T-cell (primary cell): ENCODE measurements around the gene SELENON. TPM values are rescaled to one million over a fixed set of nuclear protein-coding genes. Genes with fewer than 3 reads are reported as not detected.

Experiments
- ATAC-seq, 4 experiments: fragments of 200-7000 bp in 3 of 4; fragments of 150-1000 bp in 1 of 4; cut with Tn5 transposase; replicated peaks in 1 of 4; 1 replicate in 3 of 4; 2 replicates in 1 of 4; pipeline ENCODE4 v1.10.0; 2021; ENCODE audit warnings: moderate library complexity in 3 of 4, mild to moderate bottlenecking in 2 of 4, moderate number of reproducible peaks in 1 of 4
- CTCF ChIA-PET, 2 donors: fragments of 300-600 bp; sonication (Branson Sonifier 250); formaldehyde crosslinking; loops; one replicate each; lab custom pipeline; 2022; ENCODE audit warnings: antibody characterized with exemption in 2 of 2; lab: Charles Lee
- POLR2A ChIA-PET, 2 donors: fragments of 300-600 bp; sonication (Branson Sonifier 250); formaldehyde crosslinking; loops; one replicate each; lab custom pipeline; 2022; ENCODE audit warnings: antibody characterized with exemption in 2 of 2; lab: Charles Lee
- DNase-seq, 35 experiments: peaks; one replicate each; pipeline versions ENCODE4 v3.0.0 to v3.0.0-alpha.2; 2013 to 2023
- H3K27ac ChIP-seq: one replicate; pipeline ENCODE4 v1.5.1; 2013; ENCODE audit warnings: low read length
- H3K27me3 ChIP-seq, 2 experiments: replicated peaks in 1 of 2; 1 replicate in 1 of 2; 2 replicates in 1 of 2; pipeline versions ENCODE4 v1.6.1 to v1.7.0; 2013; ENCODE audit warnings: low read length in 1 of 2, mixed read lengths in 1 of 2; ENCODE audit not compliant: control insufficient read depth in 2 of 2, insufficient read depth in 2 of 2; ENCODE audit errors: extremely low read depth in 1 of 2
- H3K36me3 ChIP-seq, 2 donors: 1 replicate in 1 of 2; 2 replicates in 1 of 2; pipeline versions ENCODE4 v1.6.1 to v1.7.0; 2013; ENCODE audit warnings: low read length in 1 of 2; ENCODE audit not compliant: control insufficient read depth in 2 of 2, insufficient read depth in 1 of 2; ENCODE audit errors: extremely low read depth in 1 of 2
- H3K4me1 ChIP-seq, 2 experiments: 1 replicate in 1 of 2; 2 replicates in 1 of 2; pipeline versions ENCODE4 v1.6.1 to v1.7.0; 2013; ENCODE audit warnings: low read length in 2 of 2, mixed read lengths in 1 of 2; ENCODE audit not compliant: insufficient read depth in 2 of 2, control insufficient read depth in 1 of 2; ENCODE audit errors: extremely low read depth in 1 of 2
- H3K4me3 ChIP-seq, 2 donors: 1 replicate in 1 of 2; 2 replicates in 1 of 2; pipeline versions ENCODE4 v1.5.1 to v1.7.0; 2013; ENCODE audit warnings: mild to moderate bottlenecking in 2 of 2, low read length in 1 of 2, moderate library complexity in 1 of 2; ENCODE audit not compliant: control insufficient read depth in 1 of 2; ENCODE audit errors: extremely low read depth in 1 of 2
- H3K9me3 ChIP-seq: 2 replicates; pipeline ENCODE4 v1.7.0; 2013
- H3K27ac Mint-ChIP-seq, 2 donors: one replicate each; pipeline ENCODE4 v1.8.0; 2020 to 2021; ENCODE audit warnings: mild to moderate bottlenecking in 2 of 2, mixed read lengths in 2 of 2
- H3K27me3 Mint-ChIP-seq, 2 donors: one replicate each; pipeline ENCODE4 v1.8.0; 2021 to 2022; ENCODE audit warnings: mixed read lengths in 2 of 2
- H3K36me3 Mint-ChIP-seq: one replicate; pipeline ENCODE4 v1.8.0; 2021; ENCODE audit warnings: mixed read lengths
- H3K4me1 Mint-ChIP-seq, 3 donors: one replicate each; pipeline ENCODE4 v1.8.0; 2020 to 2022; ENCODE audit warnings: mixed read lengths in 3 of 3, mild to moderate bottlenecking in 1 of 3
- H3K4me3 Mint-ChIP-seq, 3 donors: one replicate each; pipeline ENCODE4 v1.8.0; 2020 to 2022; ENCODE audit warnings: mild to moderate bottlenecking in 3 of 3, mixed read lengths in 3 of 3, moderate library complexity in 3 of 3
- H3K9me3 Mint-ChIP-seq, 3 donors: one replicate each; pipeline ENCODE4 v1.8.0; 2020 to 2022; ENCODE audit warnings: mixed read lengths in 3 of 3
- WGBS: methylation state at CpG from one replicate; pipeline ENCODE4 v1.1.5; 2013; ENCODE audit warnings: missing lambda C conversion rate; ENCODE audit not compliant: insufficient coverage; 5-methylcytosine and 5-hydroxymethylcytosine counted together
- total RNA-seq, 35 experiments: library from RNA in 6 of 35; stranded (reverse) in 6 of 35; fragments of 120-200 nt in 1 of 35; gene quantifications; one replicate each; pipeline versions ENCODE4 v1.2.1 to v1.2.4 and lab custom pipeline; 2013 to 2026

Gene SELENON
- total RNA-seq, 5 donors from 2014 or later (not counting 1 experiment from before 2014, with no cell fraction given), result 22.4 to 28.9 (median 25.9) TPM

DNA sequence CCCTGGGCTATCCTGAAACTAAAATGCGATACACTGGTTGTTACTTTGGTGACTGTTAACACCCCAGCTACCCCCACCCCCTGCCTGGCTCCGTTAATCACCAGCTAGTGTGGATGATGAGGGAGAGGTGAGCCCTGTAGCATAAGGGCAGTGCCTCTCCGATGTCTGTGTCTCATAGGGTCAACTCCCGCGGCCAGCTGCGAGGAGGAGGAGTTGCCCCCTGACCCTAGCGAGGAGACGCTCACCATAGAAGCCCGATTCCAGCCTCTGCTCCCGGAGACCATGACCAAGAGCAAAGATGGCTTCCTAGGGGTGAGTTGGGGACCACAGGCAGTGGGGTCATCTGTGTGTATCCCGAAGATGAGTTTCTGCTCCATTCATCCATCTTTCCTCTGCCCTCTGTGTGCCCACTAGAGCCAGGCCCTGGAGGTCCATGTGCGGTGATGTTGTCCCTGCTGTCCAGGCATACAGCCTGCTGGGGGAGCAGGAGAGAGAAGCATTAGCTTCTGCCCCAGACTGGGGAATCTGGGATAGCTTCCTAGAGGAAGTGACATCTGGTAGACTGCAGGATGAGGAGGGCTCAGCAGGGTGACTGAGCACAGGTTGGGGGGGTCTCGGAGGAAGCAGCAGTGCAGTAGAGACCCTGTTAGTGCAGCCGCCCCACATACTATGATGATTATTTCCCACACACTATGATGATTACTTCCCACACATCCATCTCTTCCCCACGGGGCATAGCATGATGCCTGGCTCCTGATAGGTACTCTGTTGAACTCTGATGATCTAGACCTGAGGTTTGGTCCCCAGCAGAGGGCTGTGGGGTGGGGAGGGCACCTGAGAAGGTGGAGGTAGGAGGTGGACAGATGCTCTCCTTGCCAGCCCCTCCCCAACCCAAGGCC, 5.2 kb downstream of the SELENON start:
- WGBS, result 100% methylated on average over 5 of the region's 15 CpGs
- H3K9me3 Mint-ChIP-seq, result no peaks in the 10 kb centered on the region
- peaks cover 20 to 34% of the 10 kb centered on the region in 2 donors for H3K36me3 ChIP-seq
- H3K4me1 Mint-ChIP-seq, result peaks cover 26 to 38% (median 31%) of the 10 kb centered on the region in 3 donors
- H3K27me3 Mint-ChIP-seq, result no peaks in the 10 kb centered on the region
- no peak for DNase-seq
- CTCF ChIA-PET, result no interaction called here
- peaks cover 5 to 29% of the 10 kb centered on the region in 2 experiments for H3K4me1 ChIP-seq
- H3K27me3 ChIP-seq, result no peaks in the 10 kb centered on the region
- H3K4me3 ChIP-seq, result no peak overlapping the region
- H3K9me3 ChIP-seq, result no peaks in the 10 kb centered on the region
- no peak for ATAC-seq
- H3K4me3 Mint-ChIP-seq, result no peak overlapping the region
- H3K27ac Mint-ChIP-seq, result no peak overlapping the region
- no peak overlapping the region for H3K27ac ChIP-seq
- POLR2A ChIA-PET, result interaction anchor here in 1 of 2 donors (0.6 kb wide), 1 partner anchor 17 kb away, joined by 3 read pairs; no protein-coding TSS in a partner anchor
- peaks cover 14% of the 10 kb centered on the region for H3K36me3 Mint-ChIP-seq

DNA sequence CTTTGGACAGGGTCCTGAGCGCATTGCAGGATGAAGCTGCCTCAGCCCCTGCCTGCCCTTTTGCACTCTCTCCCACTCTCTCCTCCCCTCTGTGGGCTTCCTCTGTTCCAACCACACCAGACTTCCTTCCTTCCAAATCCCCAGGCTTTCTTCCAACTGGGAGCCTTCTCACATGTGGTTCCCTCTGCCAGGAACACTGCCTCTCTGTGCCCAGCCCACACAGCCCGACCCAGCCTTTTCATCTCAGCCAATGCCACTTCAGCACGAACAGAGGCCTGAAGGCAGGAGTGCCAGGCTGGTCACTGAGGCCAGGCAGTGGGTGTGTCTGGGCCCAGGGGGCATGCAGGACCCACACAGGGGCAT, 5.9 kb downstream of the SELENON start:
- Histone ChIP-seq H3K27me3 (no peaks in the 10 kb centered on the region), H3K36me3 (peaks cover 20 to 36% of the 10 kb centered on the region in 2 donors)
- 77% methylated on average over 3 of the region's 3 CpGs for WGBS

DNA sequence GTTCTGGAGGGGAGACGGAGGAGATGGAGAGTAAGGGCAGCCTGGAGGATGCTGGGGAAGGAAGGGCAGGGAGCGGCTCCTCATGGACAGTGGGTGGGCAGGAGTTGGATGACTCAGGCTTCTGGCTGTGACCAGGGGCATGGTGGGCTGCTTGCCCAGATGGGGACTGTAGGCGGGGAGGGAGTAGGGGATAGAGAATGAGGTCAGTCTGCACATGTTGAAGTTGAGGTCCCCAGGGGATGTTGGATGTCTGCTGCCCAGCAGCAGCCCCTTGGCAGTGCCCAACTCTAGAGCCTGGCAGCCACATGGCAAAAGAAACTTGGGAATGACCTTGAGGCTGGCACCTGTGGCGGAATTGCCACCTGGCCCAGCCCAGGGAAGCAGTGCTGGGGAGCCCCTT, 6.4 kb downstream of the SELENON start:
- H3K36me3 ChIP-seq, result peaks cover 20 to 37% of the 10 kb centered on the region in 2 donors

More for the DNA sequence above, 5.9 kb downstream of the SELENON start:
- H3K4me1 Mint-ChIP-seq, result peaks cover 26 to 36% (median 32%) of the 10 kb centered on the region in 3 donors
- ChIA-PET CTCF (no interaction called here), POLR2A (interaction anchor here in 1 of 2 donors (0.6 kb wide), 1 partner anchor 16 kb away, joined by 3 read pairs; no protein-coding TSS in a partner anchor)
- H3K4me3 Mint-ChIP-seq, result no peak overlapping the region
- H3K27me3 Mint-ChIP-seq, result no peaks in the 10 kb centered on the region
- Histone ChIP-seq H3K4me1 (peaks cover 2 to 29% of the 10 kb centered on the region in 2 experiments), H3K27ac (no peak overlapping the region), H3K4me3 (no peak overlapping the region), H3K9me3 (no peaks in the 10 kb centered on the region)
- no peak for ATAC-seq
- H3K36me3 Mint-ChIP-seq, result peaks cover 14% of the 10 kb centered on the region
- DNase-seq, result no peak
- H3K27ac Mint-ChIP-seq, result peak overlapping the region in 1 of 2 donors; percentile 16
- H3K9me3 Mint-ChIP-seq, result no peaks in the 10 kb centered on the region

DNA sequence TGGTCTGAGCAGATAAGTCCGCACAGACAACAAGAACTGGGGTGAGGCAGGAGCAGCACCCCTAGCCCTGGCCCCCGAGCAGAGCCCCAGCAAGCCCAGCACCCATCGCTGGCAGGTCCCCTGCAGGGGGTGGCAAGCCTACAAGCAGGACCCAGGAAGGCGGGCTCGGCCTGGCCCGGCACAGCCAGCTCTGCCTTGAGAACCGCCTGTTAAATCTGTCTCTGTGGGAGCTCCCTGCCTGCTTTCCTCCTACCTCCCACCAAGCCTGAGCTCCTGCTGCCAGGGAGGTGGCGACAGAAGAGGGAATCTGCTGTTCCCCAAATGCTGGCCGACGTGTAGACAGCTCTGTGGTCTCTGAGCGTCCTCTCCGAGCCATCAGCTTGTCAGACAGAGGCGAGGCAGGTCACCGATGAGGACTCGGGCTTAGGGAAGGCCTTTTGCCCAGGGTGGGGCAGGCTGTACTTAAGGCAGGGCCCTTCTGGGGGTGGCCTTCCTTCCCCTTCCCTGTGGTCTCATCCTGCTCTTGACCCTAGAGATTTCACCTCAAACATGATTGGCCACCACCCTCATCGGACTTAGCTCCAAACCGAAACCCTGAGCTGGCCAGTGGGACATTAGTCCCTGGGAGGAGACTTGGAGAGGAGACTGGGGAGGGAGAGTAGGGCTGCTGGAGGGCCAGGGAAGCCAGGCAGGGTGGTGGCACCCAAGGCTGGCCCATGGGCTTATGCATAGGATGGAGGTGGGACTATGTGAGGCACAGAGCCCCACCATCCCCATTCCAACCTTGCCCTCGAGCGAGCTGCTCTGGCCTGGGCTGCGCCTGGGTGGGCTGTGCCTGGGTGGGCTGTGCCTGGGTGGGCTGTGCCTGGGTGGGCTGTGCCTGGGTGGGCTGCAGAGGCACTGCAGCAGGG, 7.7 kb downstream of the SELENON start:
- no peaks in the 10 kb centered on the region for H3K27me3 Mint-ChIP-seq
- CTCF ChIA-PET, result interaction anchor here in 1 of 2 donors (0.5 kb wide), 1 partner anchor 184 kb away, joined by 3 read pairs; no protein-coding TSS in a partner anchor

More for the DNA sequence above, 6.4 kb downstream of the SELENON start:
- no peaks in the 10 kb centered on the region for H3K9me3 ChIP-seq
- DNase-seq, result no peak
- POLR2A ChIA-PET, result interaction anchor here in 1 of 2 donors (0.6 kb wide), 1 partner anchor 16 kb away, joined by 3 read pairs; no protein-coding TSS in a partner anchor
- WGBS, result 94% methylated on average over 3 of the region's 4 CpGs
- Mint-ChIP-seq H3K27me3 (no peaks in the 10 kb centered on the region), H3K9me3 (no peaks in the 10 kb centered on the region), H3K4me3 (no peak overlapping the region), H3K4me1 (peaks cover 25 to 35% (median 32%) of the 10 kb centered on the region in 3 donors), H3K36me3 (peaks cover 14% of the 10 kb centered on the region), H3K27ac (no peak overlapping the region)
- H3K4me1 ChIP-seq, result peaks cover 0 to 27% of the 10 kb centered on the region in 2 experiments
- ATAC-seq, result no peak
- no peak overlapping the region for H3K27ac ChIP-seq
- CTCF ChIA-PET, result interaction anchor here in 1 of 2 donors (0.7 kb wide), 1 partner anchor 47 kb away, joined by 4 read pairs; no protein-coding TSS in a partner anchor
- no peak overlapping the region for H3K4me3 ChIP-seq
- no peaks in the 10 kb centered on the region for H3K27me3 ChIP-seq

DNA sequence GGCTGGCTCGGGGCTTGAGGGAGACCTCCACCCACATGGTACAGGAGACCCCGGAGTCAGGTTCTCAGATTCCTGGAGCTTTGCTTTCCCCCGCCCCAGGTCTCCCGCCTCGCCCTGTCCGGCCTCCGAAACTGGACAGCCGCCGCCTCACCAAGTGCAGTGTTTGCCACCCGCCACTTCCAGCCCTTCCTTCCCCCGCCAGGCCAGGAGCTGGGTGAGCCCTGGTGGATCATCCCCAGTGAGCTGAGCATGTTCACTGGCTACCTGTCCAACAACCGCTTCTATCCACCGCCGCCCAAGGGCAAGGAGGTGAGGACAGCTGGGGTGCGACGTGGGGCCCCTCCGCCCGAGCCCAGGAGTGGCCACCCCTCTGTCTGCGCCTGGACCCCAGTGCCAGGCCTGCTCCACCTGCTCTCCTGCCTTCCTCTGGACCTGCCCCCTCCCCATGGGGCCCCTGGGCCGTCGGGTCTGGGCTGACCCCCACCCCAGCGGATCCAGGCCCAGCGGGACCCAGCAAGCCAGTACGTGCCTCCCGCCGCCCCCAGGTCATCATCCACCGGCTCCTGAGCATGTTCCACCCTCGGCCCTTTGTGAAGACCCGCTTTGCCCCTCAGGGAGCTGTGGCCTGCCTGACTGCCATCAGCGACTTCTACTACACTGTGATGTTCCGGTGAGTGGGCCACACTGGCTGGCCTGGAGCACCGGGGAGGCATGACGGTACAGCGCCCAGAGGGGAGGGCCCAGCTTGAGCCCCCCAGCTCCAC, 8.7 kb downstream of the SELENON start:
- ATAC-seq (no peak), DNase-seq (no peak)
- POLR2A ChIA-PET, result no interaction called here
- Histone ChIP-seq H3K9me3 (no peaks in the 10 kb centered on the region), H3K27me3 (no peaks in the 10 kb centered on the region), H3K36me3 (peaks cover 26 to 44% of the 10 kb centered on the region in 2 donors), H3K27ac (no peak overlapping the region), H3K4me1 (peaks cover 0 to 12% of the 10 kb centered on the region in 2 experiments), H3K4me3 (no peak overlapping the region)
- Mint-ChIP-seq H3K9me3 (no peaks in the 10 kb centered on the region), H3K36me3 (peaks cover 18% of the 10 kb centered on the region), H3K4me3 (no peak overlapping the region), H3K27ac (no peak overlapping the region), H3K4me1 (peaks cover 10 to 18% (median 16%) of the 10 kb centered on the region in 3 donors), H3K27me3 (no peaks in the 10 kb centered on the region)
- CTCF ChIA-PET, result no interaction called here
- WGBS, result 97% methylated on average over 31 of the region's 34 CpGs

More for the DNA sequence above, 7.7 kb downstream of the SELENON start:
- Mint-ChIP-seq H3K4me3 (no peak overlapping the region), H3K9me3 (no peaks in the 10 kb centered on the region), H3K36me3 (peaks cover 14% of the 10 kb centered on the region), H3K27ac (peak overlapping the region in 1 of 2 donors; percentile 39), H3K4me1 (peaks cover 16 to 23% (median 21%) of the 10 kb centered on the region in 3 donors)
- no peaks in the 10 kb centered on the region for H3K9me3 ChIP-seq
- DNase-seq, result no peak
- peaks cover 0 to 15% of the 10 kb centered on the region in 2 experiments for H3K4me1 ChIP-seq
- ATAC-seq, result no peak
- no peak overlapping the region for H3K27ac ChIP-seq
- H3K36me3 ChIP-seq, result peaks cover 20 to 40% of the 10 kb centered on the region in 2 donors
- POLR2A ChIA-PET, result interaction anchor here in 1 of 2 donors (0.7 kb wide), 1 partner anchor 79 kb away, joined by 3 read pairs; no protein-coding TSS in a partner anchor
- no peaks in the 10 kb centered on the region for H3K27me3 ChIP-seq
- H3K4me3 ChIP-seq, result no peak overlapping the region
- 97% methylated on average over 16 of the region's 20 CpGs for WGBS
